DMS 273 (cell line): ENCODE measurements around the gene CYP3A5.
"Not testable (repeated sequence)": the region's sequence is repeated elsewhere in the genome, so short reads cannot be mapped to it uniquely, and the experiment has no call there.

Experiments
- DNase-seq: peaks from one replicate; lab custom pipeline; 2025; ENCODE audit not compliant: unreplicated experiment; lab: John Stamatoyannopoulos, UW

CYP3A5 gene

DNA sequence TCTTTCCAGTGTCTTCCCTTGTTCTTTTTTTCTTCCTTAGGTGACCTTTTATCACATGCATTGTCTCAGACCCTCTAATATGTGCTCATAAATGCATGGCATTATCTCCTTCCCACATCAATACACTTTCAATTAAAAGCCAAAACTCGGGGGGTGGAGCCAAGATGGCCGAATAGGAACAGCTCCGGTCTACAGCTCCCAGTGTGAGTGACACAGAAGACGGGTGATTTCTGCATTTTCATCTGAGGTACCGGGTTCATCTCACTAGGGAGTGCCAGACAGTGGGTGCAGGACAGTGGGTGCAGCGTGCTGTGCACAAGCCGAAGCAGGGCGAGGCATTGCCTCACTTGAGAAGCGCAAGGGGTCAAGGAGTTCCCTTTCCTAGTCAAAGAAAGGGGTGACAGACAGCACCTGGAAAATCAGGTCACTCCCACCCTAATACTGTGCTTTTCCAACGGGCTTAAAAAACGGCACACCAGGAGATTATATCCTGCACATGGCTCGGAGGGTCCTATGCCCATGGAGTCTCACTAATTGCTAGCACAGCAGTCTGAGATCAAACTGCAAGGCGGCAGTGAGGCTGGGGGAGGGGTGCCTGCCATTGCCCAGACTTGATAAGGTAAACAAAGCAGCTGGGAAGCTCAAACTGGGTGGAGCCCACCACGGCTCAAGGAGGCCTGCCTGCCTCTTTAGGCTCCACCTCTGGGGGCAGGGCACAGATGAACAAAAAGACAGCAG, 6.2 kb upstream of the CYP3A5 start:
- DNase-seq = not testable (repeated sequence)

DNA sequence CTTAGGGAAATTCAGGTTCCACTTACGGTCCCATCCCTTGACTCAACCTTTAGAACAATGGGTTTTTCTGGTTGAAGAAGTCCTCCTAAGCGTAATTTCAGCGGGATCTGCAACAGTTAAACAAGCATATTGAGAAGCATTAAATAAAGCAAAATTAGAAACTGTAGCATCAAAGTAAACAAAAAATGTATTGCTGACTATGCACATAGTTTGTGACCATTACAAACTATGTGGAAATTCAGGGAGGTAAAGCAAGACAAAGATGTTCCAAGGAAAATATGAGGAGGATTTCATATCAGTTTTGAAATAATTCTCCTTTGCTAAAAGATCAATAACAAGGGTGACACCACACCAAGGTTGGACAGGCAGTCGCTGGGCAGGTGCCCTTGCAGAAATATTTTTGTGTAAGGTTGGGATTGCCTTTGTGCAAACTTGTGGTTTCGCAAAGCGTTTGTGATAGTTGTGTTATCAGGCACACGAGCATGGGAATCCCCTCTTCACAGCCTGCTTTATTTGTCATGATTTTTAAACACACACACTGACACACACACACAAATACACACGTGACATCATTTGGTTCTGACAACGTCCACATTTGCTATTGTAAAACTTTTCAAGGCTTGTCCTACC, 5.4 kb upstream of the CYP3A5 start:
- DNase-seq = no peak

DNA sequence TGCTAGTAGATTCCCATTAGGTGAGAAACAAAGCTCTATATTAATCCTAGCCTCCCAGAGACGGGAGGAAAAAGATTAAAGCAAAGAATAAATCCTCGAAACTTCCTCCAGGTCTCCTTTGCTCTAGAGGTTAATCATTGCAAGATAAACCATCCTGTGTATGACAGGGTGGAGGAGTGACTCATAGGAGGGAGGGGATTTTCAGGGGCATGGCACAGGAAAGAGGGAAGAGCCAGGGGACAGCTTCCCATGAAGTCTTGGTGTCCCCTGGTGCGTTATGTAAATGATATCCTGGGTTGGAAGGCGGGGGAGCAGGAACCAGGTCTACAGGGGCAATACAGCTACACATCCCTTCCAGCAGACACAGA, 780 bp downstream of the CYP3A5 start:
- DNase-seq = no peak

DNA sequence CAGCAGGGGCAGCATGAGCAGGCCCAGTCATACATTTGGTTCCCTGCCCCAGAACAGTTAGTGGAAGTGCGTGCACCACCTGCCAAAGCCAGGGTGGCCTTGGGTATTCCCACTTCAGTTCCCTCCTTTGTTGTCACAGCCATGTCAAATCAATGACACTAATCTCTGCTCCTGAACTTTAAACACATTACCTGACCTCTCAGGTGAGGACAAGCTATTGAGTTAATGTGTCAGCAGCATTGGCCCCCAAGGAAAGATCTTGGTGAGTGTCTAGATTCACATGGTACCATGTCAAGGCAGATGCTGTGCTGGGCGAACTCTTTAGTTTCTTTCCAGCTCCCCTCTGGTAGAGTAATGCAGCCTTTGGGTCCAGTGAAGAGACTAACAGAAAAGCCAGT, 2.1 kb downstream of the CYP3A5 start:
- no peak for DNase-seq

DNA sequence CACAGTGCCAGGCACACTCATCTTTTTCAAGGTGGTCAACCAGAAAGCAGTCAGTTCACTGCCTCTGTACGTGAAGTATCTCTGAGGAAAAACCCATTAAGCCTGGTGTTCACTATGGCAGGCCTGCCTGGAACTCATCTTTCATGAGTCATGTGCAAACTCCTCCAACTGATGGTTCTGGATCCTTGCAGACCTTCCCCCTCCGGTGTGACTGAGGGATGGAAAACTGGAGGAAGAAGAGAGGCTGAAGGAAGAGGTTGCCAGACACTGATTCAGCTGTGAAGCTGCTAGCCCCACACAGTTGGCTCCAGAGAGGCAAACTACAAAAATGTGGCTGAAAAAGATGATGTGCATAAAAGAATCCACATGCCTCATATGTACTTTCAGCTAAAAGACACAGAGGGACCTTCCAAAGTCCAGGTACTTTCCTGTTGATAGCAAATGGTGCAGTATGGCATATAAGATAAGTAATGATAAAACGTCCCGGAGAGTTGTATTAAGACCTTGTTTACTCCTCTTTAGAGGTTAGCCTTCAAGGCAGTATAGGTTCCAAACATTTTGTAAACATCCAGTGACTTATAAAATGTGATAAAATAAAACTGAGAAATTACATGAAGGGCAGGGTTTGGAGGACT, 2.7 kb downstream of the CYP3A5 start:
- no peak for DNase-seq

DNA sequence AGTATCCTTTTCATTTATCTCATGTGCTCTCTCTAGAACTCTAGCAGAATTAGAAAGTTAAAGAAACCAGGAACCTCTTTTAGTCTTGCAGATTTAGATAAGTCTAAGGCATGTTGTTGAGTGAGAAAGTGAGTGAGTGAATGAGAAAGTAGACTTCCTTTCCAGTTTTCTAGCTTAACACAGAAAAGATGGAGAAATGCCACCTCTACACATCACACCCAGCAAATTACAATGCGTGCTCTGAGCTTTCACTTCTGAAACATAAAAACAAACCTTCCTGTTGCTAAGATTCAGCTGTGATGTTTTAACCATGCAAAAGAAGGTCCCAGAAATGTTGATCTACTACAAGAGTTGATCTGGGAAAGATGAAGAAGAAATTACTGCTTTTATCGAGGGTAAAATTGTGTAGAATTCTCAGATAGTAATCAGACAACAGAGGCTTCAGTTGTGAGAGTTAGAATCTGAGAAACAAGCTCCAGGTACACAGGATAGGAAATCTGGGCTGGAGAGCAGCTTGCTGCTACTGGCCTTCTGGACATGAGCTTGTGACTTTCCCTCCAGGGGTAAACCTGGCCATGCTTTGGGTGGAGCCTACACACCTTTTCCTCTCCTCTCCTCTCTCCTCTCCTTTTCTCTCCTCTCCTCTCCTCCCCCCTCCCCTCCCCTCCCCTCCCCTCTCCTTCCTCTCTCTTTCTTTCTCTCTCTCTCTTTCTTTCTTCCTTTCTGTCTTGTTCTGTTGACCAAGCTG, 4.6 kb downstream of the CYP3A5 start:
- no peak for DNase-seq

DNA sequence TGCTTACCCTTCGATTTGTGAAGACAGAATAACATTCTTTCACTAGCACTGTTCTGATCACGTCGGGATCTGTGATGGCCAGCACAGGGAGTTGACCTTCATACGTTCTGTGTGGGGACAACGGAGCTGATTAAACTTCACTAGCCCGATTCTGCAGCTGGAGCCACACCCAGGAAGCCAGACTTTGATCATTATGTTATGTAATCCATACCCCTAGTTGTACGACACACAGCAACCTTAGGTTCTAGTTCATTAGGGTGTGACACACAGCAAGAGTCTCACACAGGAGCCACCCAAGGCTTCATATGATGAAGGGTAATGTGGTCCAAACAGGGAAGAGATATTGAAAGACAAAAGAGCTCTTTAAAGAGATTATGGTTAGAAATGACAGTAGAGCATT, 7.2 kb downstream of the CYP3A5 start:
- no peak for DNase-seq

DNA sequence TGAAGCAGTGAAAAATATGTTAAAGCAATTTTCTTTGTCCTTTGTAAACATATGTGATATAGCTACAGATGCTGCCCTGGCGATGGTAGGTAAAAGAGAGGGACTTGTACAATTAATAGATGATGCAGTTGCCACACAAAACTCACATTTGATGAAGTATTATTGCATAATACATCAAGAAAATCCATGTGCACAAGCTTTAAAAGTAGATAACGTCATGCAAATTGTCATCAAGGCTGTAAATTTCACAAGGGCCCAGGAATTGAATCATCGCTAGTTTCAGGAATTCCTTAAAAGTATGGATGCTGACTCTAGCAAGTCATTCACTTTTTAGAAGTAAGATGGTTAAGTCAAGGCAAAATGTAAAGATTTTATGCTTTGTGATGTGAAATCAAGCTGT, 10.0 kb downstream of the CYP3A5 start:
- DNase-seq = no peak

DNA sequence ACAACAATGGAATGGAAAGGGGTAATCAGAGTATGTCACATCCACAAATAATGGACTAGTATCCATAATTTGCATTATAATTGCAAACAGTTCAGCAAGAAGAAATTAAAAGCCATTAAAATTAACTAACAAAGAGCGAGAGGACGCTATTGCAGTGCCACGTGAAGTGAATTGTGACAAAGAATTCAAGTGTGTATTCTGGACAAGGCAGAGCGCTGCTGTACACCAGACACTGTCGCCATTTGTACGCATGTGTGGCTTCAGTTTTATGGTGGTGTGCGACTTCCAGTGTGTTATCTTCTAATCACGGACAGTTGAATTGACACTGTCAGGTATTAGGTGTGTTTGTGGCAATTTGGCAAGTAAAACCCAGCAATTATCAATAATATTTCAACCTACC, 11.3 kb downstream of the CYP3A5 start:
- no peak for DNase-seq

DNA sequence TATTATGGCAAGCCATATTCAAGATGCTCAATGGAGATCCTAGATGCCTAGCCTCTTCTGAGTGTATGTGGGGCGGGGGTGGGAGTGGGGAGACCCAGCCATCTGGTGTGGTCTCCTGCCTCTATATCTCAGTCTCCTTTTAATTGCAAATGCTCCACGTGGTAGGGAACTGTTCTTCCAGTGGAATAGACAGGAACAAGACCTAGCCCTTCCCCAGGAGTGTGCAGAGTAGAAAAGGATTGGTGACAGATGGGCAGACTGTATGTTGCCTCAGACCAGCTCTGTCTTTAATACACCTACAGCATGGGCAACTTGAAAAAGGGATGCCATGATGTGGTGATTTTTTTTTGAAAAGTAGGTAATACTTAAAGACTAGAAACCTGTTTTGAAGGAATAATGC, 12.6 kb downstream of the CYP3A5 start:
- peak; percentile 69 for DNase-seq

DNA sequence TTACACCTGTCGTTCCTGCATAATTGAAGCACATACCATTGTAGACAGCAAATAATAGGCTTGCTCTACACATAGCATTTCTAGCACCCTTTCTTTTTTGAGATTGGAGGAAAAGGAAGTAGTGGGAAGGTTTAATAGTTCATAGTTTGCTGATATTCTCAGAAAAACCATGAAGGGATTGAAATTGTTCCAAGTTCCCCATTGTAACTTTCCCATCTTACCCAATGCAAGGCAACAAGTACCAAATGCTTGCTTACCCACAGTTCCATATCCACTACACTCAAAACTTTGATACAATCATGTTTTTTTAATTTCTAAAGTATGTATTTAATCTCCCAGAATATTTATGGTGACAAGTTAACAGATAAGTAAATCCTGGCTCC, 13.8 kb downstream of the CYP3A5 start:
- no peak for DNase-seq

DNA sequence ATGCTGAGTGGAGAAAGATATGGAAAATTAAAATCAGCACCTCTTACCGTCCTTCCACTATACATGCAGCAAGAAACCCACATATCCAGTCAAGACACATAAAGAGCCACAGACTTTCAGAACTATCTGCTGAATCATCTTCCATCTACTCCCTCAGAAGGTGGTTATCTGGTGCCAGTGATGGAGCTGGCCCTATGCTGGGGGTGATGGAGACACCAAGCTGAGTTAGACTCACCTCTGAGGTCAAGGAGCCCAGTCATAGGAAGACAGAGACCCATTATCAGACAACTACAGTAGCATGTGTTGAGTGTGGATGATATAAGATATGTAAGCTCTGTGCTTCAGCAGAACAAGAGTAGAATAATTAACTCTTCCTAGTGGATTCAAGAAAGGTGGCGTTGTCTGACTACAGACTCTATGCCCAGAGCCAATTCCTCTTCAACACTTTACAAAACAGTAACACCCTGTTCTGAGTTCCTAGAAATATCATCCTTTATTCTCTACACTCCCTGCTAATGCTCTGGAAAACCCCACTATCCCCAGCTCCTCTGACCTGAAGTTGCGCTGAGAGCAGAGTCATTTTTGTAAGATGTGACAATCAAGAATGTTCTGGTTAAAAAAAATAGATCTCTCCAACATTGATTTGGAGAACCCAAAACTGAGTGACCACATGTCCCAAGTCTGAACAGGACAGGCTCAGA, 14.3 kb downstream of the CYP3A5 start:
- DNase-seq = no peak

DNA sequence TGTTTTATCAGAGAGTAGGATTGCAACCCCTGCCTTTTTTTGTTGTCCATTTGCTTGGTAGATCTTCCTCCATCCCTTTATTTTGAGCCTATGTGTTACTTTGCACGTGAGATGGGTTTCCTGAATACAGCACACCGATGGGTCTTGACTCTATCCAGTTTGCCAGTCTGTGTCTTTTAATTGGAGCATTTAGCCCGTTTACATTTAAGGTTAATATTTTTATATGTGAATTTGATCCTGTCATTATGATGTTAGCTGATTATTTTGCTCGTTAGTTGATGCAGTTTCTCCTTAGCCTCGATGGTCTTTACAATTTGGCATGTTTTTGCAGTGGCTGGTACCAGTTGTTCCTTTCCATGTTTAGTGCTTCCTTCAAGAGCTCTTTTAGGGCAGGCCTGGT, 21.9 kb downstream of the CYP3A5 start:
- DNase-seq = not testable (repeated sequence)

DNA sequence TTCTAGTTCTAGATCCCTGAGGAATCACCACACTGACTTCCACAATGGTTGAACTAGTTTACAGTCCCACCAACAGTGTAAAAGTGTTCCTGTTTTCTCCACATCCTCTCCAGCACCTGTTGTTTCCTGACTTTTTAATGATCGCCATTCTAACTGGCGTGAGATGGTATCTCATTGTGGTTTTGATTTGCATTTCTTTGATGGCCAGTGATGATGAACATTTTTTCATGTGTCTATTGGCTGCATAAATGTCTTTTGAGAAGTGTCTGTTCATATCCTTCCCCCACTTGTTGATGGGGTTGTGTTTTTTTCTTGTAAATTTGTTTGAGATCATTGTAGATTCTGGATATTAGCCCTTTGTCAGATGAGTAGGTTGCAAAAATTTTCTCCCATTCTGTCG, 25.2 kb downstream of the CYP3A5 start:
- not testable (repeated sequence) for DNase-seq

DNA sequence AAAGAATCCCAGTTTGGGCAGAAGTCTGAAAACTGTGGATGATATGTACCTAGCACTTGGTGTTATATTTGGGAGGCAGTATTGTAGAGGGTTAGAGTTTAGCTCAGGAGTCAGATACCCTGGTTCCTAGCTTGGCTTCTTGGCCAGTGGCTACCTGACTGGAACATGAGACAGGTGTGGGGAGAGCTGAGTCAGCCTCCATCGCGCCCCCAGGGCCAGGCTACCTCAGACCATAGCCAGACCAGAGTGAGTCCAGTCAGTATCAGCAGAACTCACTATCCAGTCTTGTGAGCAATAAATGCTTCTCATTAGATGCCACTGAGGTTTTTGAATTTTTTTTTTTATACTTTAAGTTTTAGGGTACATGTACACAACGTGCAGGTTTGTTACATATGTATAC, 26.0 kb downstream of the CYP3A5 start:
- DNase-seq = no peak

DNA sequence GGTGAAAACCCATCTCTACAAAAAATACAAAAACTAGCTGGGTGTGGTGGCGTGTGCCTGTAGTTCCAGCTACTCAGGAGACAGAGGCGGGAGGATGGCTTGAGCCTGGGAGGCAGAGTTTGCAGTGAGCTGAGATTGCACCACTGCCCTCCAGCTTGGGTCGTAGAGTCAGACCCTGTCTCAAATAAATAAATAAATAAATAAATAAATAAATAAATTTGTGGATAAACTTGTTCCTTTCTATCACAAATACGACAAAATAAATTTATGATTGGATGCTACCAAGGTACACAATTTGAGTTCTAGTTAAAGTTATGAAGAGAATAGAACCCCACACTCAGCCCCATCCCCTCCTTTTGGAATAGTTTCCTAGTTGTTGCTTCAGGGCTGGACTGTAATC, 26.5 kb downstream of the CYP3A5 start:
- DNase-seq = not testable (repeated sequence)

DNA sequence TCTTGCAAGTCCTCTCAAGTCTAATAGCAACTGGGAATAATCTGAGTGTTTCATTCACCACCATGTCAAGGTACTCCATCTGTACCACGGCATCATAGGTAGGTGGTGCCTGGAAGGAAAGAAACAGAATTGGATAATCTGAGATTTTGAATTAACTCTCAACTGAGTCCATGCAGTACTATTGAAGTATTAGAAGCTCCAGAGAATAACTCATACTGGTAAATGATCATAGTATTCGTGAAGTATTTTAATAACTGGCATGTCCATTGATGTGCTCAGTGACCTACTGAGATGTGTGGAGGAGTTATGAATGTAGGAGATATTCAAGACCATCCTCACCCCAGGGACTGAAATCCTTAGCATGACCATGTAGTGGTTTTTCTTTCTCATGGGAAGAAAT, 27.1 kb downstream of the CYP3A5 start:
- DNase-seq = no peak

DNA sequence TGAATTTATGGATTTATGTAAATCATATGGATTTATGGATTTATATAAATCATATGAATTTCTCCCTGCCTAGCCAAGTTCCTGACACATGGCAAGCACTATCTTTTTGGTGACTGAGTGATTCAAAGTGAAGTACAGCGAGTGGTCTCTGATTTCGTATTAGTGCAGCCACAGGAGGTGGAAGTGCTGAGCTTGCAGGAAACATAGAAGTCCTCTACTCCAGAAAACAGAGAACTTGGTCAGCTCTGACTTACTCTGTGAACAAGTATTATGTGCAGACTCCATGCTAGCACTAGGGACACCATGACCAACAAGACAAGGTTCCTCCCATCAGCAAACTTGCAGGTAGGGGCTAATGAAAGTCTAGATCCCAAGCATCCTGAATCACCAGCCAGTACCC, 28.5 kb downstream of the CYP3A5 start:
- DNase-seq = no peak

DNA sequence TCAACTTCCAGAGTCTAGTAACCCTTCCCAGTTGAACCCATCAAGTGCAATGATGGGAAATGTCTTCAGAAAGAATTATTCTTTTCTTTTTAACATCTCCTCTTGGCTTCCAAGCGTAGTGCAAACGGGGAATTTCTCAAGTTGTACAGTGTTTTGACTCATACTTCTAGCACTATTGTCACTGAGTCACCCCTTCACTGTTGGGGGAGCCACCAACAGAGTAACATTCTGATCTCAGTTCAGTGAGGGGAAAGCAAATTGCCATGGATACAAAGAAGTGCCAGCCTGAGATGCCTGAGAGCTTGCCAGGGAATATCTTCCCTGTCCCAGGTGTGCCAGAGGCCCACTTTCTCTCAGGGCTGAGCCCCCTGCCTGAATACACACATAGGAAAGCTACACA, 31.0 kb downstream of the CYP3A5 start:
- DNase-seq = no peak

DNA sequence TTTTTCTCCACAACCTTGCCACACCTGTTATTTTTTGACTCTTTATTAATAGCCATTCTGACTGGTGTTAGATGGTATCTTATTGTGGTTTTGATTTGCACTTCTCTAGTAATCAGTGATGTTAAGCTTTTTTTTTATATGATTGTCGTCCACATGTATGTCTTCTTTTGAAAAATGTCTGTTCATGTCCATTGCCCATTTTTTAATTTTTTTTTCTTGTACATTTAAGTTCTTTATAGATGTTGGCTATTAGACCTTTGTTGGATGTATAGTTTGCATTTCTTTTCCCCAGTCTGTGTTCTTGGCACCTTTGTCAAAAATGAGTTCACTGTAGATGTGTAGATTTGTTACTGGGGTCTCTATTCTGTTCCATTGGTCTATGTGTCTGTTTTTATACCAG, 34.2 kb downstream of the CYP3A5 start:
- no peak for DNase-seq

DNA sequence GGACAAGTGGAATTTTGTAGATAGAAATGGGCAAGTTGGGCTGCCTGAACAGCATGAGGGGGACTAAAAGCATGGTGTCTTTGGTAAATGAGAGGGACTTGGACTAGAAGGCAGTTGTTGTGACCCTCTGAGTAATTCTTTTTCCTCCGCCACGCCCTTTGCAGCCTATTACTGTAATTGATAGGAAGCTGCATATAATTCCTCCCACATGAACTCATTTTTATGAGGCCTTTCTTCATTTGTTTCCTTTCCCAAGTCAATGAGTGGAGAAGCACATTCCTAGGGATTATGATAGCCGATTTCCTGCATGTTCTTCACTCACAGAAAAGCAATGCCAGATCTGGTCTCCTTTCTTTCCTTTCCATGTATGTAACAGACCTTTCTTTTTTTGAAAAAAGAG, 35.4 kb downstream of the CYP3A5 start:
- no peak for DNase-seq
